Left ventricle myocardium inferior (tissue), 1 donor: Measurements from ENCODE around the gene GMPR2. TPM values are rescaled to one million over a fixed set of nuclear protein-coding genes. Genes with fewer than 3 reads are reported as not detected.
"Not testable (repeated sequence)": the region's sequence is repeated elsewhere in the genome, so short reads cannot be mapped to it uniquely, and the experiment has no call there.

Experiments used
- DNase-seq: peaks from one replicate; pipeline ENCODE4 v3.0.0-alpha.2; 2020
- H3K27ac ChIP-seq: fragments of 200-600 bp; replicated peaks from 2 replicates; pipeline ENCODE4 v1.8.0; 2021
- H3K27me3 ChIP-seq: fragments of 200-600 bp; 2 replicates; pipeline ENCODE4 v1.8.0; 2021; ENCODE audit warnings: low read depth
- H3K36me3 ChIP-seq: fragments of 200-600 bp; 2 replicates; pipeline ENCODE4 v1.8.0; 2021
- H3K4me1 ChIP-seq: fragments of 200-600 bp; 2 replicates; pipeline ENCODE4 v1.8.0; 2021
- H3K4me3 ChIP-seq: fragments of 200-600 bp; 2 replicates; pipeline ENCODE4 v1.8.0; 2021; ENCODE audit warnings: mild to moderate bottlenecking, moderate library complexity
- H3K9me3 ChIP-seq: fragments of 200-600 bp; replicated peaks from 2 replicates; pipeline ENCODE4 v1.8.0; 2021
- intact Hi-C: fragments of 100-400 bp; cut with micrococcal nuclease; formaldehyde crosslinking; loops from one replicate; pipeline ENCODE4 v1.11.0; 2022
- total RNA-seq: library from RNA; stranded (reverse); fragmentation: NEBNext Ultra II Directional; extraction: Animal tissue kit (Norgen Biotek cat#: 25700); gene quantifications from one replicate; pipeline ENCODE4 v1.2.1, GENCODE V29; 2021
- TF ChIP-seq, protein P1 (sequence below): fragments of 200-600 bp; IDR thresholded peaks from 2 replicates; pipeline ENCODE4 v1.8.0; 2021; ENCODE audit warnings: antibody characterized with exemption, mild to moderate bottlenecking, borderline replicate concordance
- donor health status: DM: no; HTN: yes; CAD: no; lungs with severe emphysema.

GMPR2 gene
- total RNA-seq, 1 donor from 2014 or later = 29.7 TPM

DNA sequence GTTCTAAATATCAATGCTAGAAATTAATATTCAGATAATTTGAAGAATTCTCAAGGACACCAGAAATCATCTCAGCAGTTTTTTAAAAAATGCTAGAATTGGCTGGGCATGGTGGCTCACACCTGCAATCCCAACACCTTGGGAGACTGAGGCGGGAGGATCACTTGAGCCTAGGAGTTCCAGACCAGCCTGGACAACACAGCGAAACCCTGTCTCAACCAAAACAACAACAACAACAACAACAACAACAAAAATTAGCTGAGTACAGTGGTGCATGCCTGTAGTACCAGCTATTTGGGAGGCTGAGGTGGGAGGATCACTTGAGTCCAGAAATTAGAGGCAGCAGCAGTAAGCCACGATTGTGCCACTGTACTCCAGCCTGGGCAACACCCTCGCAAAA lies 13.6 kb upstream of the GMPR2 start:
- Histone ChIP-seq H3K9me3 (no peaks in the 10 kb centered on the region), H3K27me3 (no peaks in the 10 kb centered on the region), H3K36me3 (peaks cover 9% of the 10 kb centered on the region), H3K27ac (no peak overlapping the region), H3K4me1 (peaks cover 27% of the 10 kb centered on the region), H3K4me3 (no peak overlapping the region)
- TF ChIP-seq, protein P1, sequence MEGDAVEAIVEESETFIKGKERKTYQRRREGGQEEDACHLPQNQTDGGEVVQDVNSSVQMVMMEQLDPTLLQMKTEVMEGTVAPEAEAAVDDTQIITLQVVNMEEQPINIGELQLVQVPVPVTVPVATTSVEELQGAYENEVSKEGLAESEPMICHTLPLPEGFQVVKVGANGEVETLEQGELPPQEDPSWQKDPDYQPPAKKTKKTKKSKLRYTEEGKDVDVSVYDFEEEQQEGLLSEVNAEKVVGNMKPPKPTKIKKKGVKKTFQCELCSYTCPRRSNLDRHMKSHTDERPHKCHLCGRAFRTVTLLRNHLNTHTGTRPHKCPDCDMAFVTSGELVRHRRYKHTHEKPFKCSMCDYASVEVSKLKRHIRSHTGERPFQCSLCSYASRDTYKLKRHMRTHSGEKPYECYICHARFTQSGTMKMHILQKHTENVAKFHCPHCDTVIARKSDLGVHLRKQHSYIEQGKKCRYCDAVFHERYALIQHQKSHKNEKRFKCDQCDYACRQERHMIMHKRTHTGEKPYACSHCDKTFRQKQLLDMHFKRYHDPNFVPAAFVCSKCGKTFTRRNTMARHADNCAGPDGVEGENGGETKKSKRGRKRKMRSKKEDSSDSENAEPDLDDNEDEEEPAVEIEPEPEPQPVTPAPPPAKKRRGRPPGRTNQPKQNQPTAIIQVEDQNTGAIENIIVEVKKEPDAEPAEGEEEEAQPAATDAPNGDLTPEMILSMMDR = no peak
- intact Hi-C loops = no loop called here
- DNase-seq = no peak

- DNase-seq = no peak
- Histone ChIP-seq H3K4me1 (peaks cover 26% of the 10 kb centered on the region), H3K4me3 (no peak overlapping the region), H3K27ac (no peak overlapping the region), H3K27me3 (no peaks in the 10 kb centered on the region), H3K9me3 (no peaks in the 10 kb centered on the region), H3K36me3 (peaks cover 9% of the 10 kb centered on the region)
- TF ChIP-seq, protein P1 = no peak
- intact Hi-C loops = no loop called here
Observed at GRCh38 chr14:24219521-24219920, 13.2 kb upstream of the GMPR2 start.

DNA sequence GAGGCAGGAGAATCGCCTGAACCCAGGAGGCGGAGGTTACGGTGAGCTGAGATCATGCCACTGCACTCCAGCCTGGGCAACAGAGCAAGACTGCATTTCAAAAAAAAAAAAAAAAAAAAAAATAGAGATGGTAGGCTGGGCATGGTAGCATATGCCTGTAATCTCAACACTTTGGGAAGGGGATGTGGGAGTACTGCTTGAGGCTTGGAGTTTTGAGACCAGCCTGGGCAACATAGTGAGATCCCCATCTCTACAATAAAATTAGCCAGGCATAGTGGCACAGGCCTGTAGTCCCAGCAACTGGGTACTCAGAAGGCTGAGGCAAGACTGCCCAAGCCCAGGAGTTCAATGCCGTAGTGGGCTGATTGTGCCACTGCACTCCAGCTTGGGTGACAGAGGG lies 9.7 kb upstream of the GMPR2 start:
- H3K9me3 ChIP-seq = not testable (repeated sequence)

GRCh38 chr14:24224618-24225071 lies 8.1 kb upstream of the GMPR2 start:
- no peak for DNase-seq
- H3K9me3 ChIP-seq = no peaks in the 10 kb centered on the region
- H3K27me3 ChIP-seq = no peaks in the 10 kb centered on the region
- H3K27ac ChIP-seq = peak overlapping the region; percentile 33
- no peak overlapping the region for H3K4me3 ChIP-seq
- H3K4me1 ChIP-seq = peaks cover 17% of the 10 kb centered on the region
- TF ChIP-seq, protein P1 = no peak
- intact Hi-C loops = no loop called here
- H3K36me3 ChIP-seq = peaks cover 11% of the 10 kb centered on the region

More for the DNA sequence above, 9.7 kb upstream of the GMPR2 start:
- H3K4me3 ChIP-seq, H3K27ac ChIP-seq, intact Hi-C loops, H3K27me3 ChIP-seq, DNase-seq, H3K36me3 ChIP-seq: not testable (repeated sequence)
- peaks cover 15% of the 10 kb centered on the region for H3K4me1 ChIP-seq

GRCh38 chr14:24226473-24226872 lies 6.3 kb upstream of the GMPR2 start:
- no peaks in the 10 kb centered on the region for H3K9me3 ChIP-seq
- DNase-seq = no peak
- no peaks in the 10 kb centered on the region for H3K27me3 ChIP-seq
- no peak overlapping the region for H3K27ac ChIP-seq
- H3K4me1 ChIP-seq = peaks cover 30% of the 10 kb centered on the region
- H3K36me3 ChIP-seq = peaks cover 11% of the 10 kb centered on the region
- no peak overlapping the region for H3K4me3 ChIP-seq
- TF ChIP-seq, protein P1 = no peak
- intact Hi-C loops = no loop called here

- H3K27me3 ChIP-seq = no peaks in the 10 kb centered on the region
- H3K9me3 ChIP-seq = no peaks in the 10 kb centered on the region
- no peak for DNase-seq
- peaks cover 11% of the 10 kb centered on the region for H3K36me3 ChIP-seq
- H3K4me1 ChIP-seq = peaks cover 47% of the 10 kb centered on the region
- TF ChIP-seq, protein P1 = no peak
- H3K27ac ChIP-seq = no peak overlapping the region
- intact Hi-C loops = no loop called here
- H3K4me3 ChIP-seq = no peak overlapping the region
Observed at GRCh38 chr14:24228902-24229301, 3.8 kb upstream of the GMPR2 start.
